GM21619 (cell line): Measurements from ENCODE around the gene DTNBP1.
"Not testable (repeated sequence)": the region's sequence is repeated elsewhere in the genome, so short reads cannot be mapped to it uniquely, and the experiment has no call there.

Experiments used
- ATAC-seq: cut with Tn5 transposase; IDR thresholded peaks from one replicate; pipeline ENCODE4 v1.9.1; 2021; ENCODE audit not compliant: unreplicated experiment

The DTNBP1 gene

GRCh38 chr6:15562977-15563376 lies 99.9 kb downstream of the DTNBP1 start:
- no peak for ATAC-seq

- no peak for ATAC-seq
Measured at GRCh38 chr6:15561447-15562199, 101.2 kb downstream of the DTNBP1 start.

GRCh38 chr6:15560713-15561112 lies 102.1 kb downstream of the DTNBP1 start:
- ATAC-seq: no peak

GRCh38 chr6:15557174-15557573 lies 105.7 kb downstream of the DTNBP1 start:
- ATAC-seq: no peak

GRCh38 chr6:15556711-15557110 lies 106.1 kb downstream of the DTNBP1 start:
- no peak for ATAC-seq

- ATAC-seq: no peak
Measured at GRCh38 chr6:15555101-15556038, 107.5 kb downstream of the DTNBP1 start.

GRCh38 chr6:15554728-15555100 lies 108.1 kb downstream of the DTNBP1 start:
- ATAC-seq: no peak

- no peak for ATAC-seq
Measured at GRCh38 chr6:15553736-15554294, 109.0 kb downstream of the DTNBP1 start.

GRCh38 chr6:15553031-15553430 lies 109.8 kb downstream of the DTNBP1 start:
- ATAC-seq: no peak

- no peak for ATAC-seq
Measured at GRCh38 chr6:15551798-15552197, 111.0 kb downstream of the DTNBP1 start.

- no peak for ATAC-seq
Measured at GRCh38 chr6:15551262-15551661, 111.6 kb downstream of the DTNBP1 start.

GRCh38 chr6:15550546-15551123 lies 112.2 kb downstream of the DTNBP1 start:
- no peak for ATAC-seq

GRCh38 chr6:15549371-15549770 lies 113.5 kb downstream of the DTNBP1 start:
- no peak for ATAC-seq

GRCh38 chr6:15547400-15547799 lies 115.4 kb downstream of the DTNBP1 start:
- ATAC-seq: no peak

GRCh38 chr6:15546591-15546990 lies 116.2 kb downstream of the DTNBP1 start:
- no peak for ATAC-seq

- ATAC-seq: no peak
Measured at GRCh38 chr6:15544321-15544900, 118.4 kb downstream of the DTNBP1 start.

GRCh38 chr6:15543332-15543917 lies 119.4 kb downstream of the DTNBP1 start:
- ATAC-seq: not testable (repeated sequence)

- no peak for ATAC-seq
Measured at GRCh38 chr6:15539722-15540270, 123.0 kb downstream of the DTNBP1 start.

GRCh38 chr6:15538766-15539495 lies 123.9 kb downstream of the DTNBP1 start:
- no peak for ATAC-seq

- no peak for ATAC-seq
Measured at GRCh38 chr6:15538106-15538505, 124.7 kb downstream of the DTNBP1 start.
